GM12892 (cell line): ENCODE results near the gene JCAD.

Experiments used
- DNase-seq: peaks from one replicate; pipeline ENCODE4 v3.0.0; 2011; ENCODE audit not compliant: insufficient read length
- FAIRE-seq: peaks from 2 replicates; lab custom pipeline; 2011; peaks lifted over from hg19 to GRCh38; lab: Jason Lieb, UNC
- POLR2A ChIP-seq: IDR thresholded peaks from 2 replicates; pipeline ENCODE4 v1.6.1; 2011; ENCODE audit warnings: low read depth, low read length, control low read depth
- POLR2AphosphoS5 ChIP-seq: IDR thresholded peaks from 2 replicates; pipeline ENCODE4 v1.6.1; 2011; ENCODE audit warnings: low read depth, low read length, control low read depth
- TAF1 ChIP-seq: IDR thresholded peaks from 2 replicates; pipeline ENCODE4 v1.6.1; 2011; ENCODE audit warnings: low read depth, mild to moderate bottlenecking, control low read depth, low read length, borderline replicate concordance

Gene JCAD

GRCh38 chr10:29973921-29974320 is 85.5 kb downstream of the JCAD start:
- no peak for DNase-seq
- FAIRE-seq = no peak
- no peak for TF ChIP-seq POLR2AphosphoS5
- no peak for TF ChIP-seq POLR2A
- no peak for TF ChIP-seq TAF1

- no peak for FAIRE-seq
- TF ChIP-seq POLR2A (no peak), TAF1 (no peak), POLR2AphosphoS5 (no peak)
- no peak for DNase-seq
Measured at GRCh38 chr10:29970576-29970975, 88.8 kb downstream of the JCAD start.

GRCh38 chr10:29970012-29970396 is 89.4 kb downstream of the JCAD start:
- TF ChIP-seq POLR2AphosphoS5 (no peak), TAF1 (no peak), POLR2A (no peak)
- DNase-seq = no peak
- no peak for FAIRE-seq

GRCh38 chr10:29969255-29970011 is 90.0 kb downstream of the JCAD start:
- no peak for FAIRE-seq
- DNase-seq = no peak
- no peak for TF ChIP-seq POLR2A
- no peak for TF ChIP-seq TAF1
- no peak for TF ChIP-seq POLR2AphosphoS5

GRCh38 chr10:29968585-29968984 is 90.8 kb downstream of the JCAD start:
- FAIRE-seq (no peak), DNase-seq (no peak)

GRCh38 chr10:29966269-29966668 is 93.1 kb downstream of the JCAD start:
- no peak for TF ChIP-seq TAF1
- no peak for TF ChIP-seq POLR2A
- TF ChIP-seq POLR2AphosphoS5 = no peak
- FAIRE-seq = no peak
- DNase-seq = no peak

More at GRCh38 chr10:29968585-29968984, 90.8 kb downstream of the JCAD start:
- TF ChIP-seq TAF1 (no peak), POLR2AphosphoS5 (no peak), POLR2A (no peak)
